Spleen (tissue), 7 donors: ENCODE data around the gene NFATC2.

Source experiments
- POLR2AphosphoS5 ChIP-seq, 3 donors: sonication (generic); formaldehyde crosslinking; IDR thresholded peaks; one replicate each; pipeline ENCODE4 v1.5.1; 2017; ENCODE audit warnings: antibody characterized with exemption in 3 of 3
- TF ChIP-seq, protein P1 (sequence below), 11 experiments: fragments of 200-600 bp in 7 of 11; fragments of 450-650 bp in 4 of 11; sonication (generic) in 4 of 11; IDR thresholded peaks in 8 of 11; conservative IDR thresholded peaks in 3 of 11; 1 replicate in 7 of 11; 2 replicates in 4 of 11; pipeline versions ENCODE4 v1.4.0 to v1.8.0; 2016 to 2021; ENCODE audit warnings: antibody characterized with exemption in 11 of 11, inconsistent platforms in 4 of 11, mild to moderate bottlenecking in 1 of 11
- donor health status: DM: no; HTN: no; CAD: no; lungs with moderate emphysema.
- donor health status: DM: no; HTN: no; CAD: no.
- donor health status: DM: no; HTN: no; CAD: no.

DNA sequence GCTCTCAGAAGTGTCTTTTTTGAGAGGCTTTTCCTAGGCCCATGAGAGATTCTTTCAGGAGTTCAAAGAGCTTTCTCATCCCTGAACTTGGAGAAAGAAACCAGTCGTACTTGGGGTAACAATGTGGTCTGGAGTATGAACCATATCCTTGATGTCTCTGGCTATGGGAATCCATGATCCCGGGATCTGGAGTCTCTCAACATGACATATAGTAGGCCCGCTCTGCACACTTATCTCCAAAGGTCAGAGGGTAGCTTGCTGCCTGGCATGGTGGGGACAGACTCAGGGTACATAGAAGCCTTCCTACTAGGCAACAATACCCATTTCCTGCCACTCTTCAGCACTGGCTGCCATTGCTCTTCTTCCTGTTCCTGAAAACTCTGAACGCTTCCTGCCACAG is 42.2 kb upstream of the NFATC2 start:
- TF ChIP-seq, protein P1, sequence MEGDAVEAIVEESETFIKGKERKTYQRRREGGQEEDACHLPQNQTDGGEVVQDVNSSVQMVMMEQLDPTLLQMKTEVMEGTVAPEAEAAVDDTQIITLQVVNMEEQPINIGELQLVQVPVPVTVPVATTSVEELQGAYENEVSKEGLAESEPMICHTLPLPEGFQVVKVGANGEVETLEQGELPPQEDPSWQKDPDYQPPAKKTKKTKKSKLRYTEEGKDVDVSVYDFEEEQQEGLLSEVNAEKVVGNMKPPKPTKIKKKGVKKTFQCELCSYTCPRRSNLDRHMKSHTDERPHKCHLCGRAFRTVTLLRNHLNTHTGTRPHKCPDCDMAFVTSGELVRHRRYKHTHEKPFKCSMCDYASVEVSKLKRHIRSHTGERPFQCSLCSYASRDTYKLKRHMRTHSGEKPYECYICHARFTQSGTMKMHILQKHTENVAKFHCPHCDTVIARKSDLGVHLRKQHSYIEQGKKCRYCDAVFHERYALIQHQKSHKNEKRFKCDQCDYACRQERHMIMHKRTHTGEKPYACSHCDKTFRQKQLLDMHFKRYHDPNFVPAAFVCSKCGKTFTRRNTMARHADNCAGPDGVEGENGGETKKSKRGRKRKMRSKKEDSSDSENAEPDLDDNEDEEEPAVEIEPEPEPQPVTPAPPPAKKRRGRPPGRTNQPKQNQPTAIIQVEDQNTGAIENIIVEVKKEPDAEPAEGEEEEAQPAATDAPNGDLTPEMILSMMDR (IDR thresholded peaks at IDR 0.05 in 8 of 11, conservative IDR thresholded peaks at IDR 0.05 in 3 of 11): no peak
- TF ChIP-seq POLR2AphosphoS5 (IDR thresholded peaks at IDR 0.05): no peak
